Testis (tissue), 3 donors: Measurements from ENCODE around the gene NCK2. TPM values are rescaled to one million over a fixed set of nuclear protein-coding genes. Genes with fewer than 3 reads are reported as not detected.

Experiments used
- DNase-seq: peaks from one replicate; pipeline ENCODE4 v3.0.0-alpha.2; 2019
- H3K27ac ChIP-seq, 2 donors: fragments of 200-600 bp; sonication (generic); one replicate each; pipeline ENCODE4 v1.5.1; 2019
- H3K27me3 ChIP-seq: fragments of 200-600 bp; sonication (generic); one replicate; pipeline ENCODE4 v1.5.1; 2019
- H3K36me3 ChIP-seq: fragments of 200-600 bp; sonication (generic); one replicate; pipeline ENCODE4 v1.5.1; 2017; ENCODE audit warnings: low read depth; ENCODE audit errors: missing control alignments
- H3K4me1 ChIP-seq: fragments of 200-600 bp; sonication (generic); one replicate; pipeline ENCODE4 v1.5.1; 2019
- H3K4me3 ChIP-seq, 2 donors: fragments of 200-600 bp; sonication (generic); one replicate each; pipeline ENCODE4 v1.5.1; 2017 to 2019
- H3K9me3 ChIP-seq: fragments of 200-600 bp; sonication (generic); one replicate; pipeline ENCODE4 v1.5.1; 2017
- CTCF ChIP-seq, 3 experiments: fragments of 450-650 bp in 2 of 3; fragments of 200-600 bp in 1 of 3; sonication (generic) in 1 of 3; IDR thresholded peaks; one replicate each; pipeline ENCODE4 v1.5.1; 2016 to 2019; ENCODE audit warnings: antibody characterized with exemption in 3 of 3, mild to moderate bottlenecking in 2 of 3, moderate library complexity in 1 of 3
- POLR2A ChIP-seq: fragments of 450-650 bp; IDR thresholded peaks from one replicate; pipeline ENCODE4 v1.6.1; 2017; ENCODE audit warnings: antibody characterized with exemption, mild to moderate bottlenecking, moderate library complexity
- WGBS, 2 donors: methylation state at CpG; one replicate each; pipeline ENCODE4 v1.1.5; 2018; 5-methylcytosine and 5-hydroxymethylcytosine counted together
- intact Hi-C: fragments of 100-400 bp; cut with DNase I; formaldehyde crosslinking; loops from one replicate; pipeline ENCODE4 v1.15.1; 2023; ENCODE audit warnings: low total_unique reads
- polyA plus RNA-seq: library from polyadenylated mRNA; stranded (reverse); fragments of 350-450 nt; fragmentation: Illumina TruSeq; extraction: RNeasy Lipid Tissue Mini Kit (QIAGEN cat#74804); gene quantifications from one replicate; pipeline ENCODE4 v1.2.3, GENCODE V29; 2014; ENCODE audit warnings: low read depth, low replicate concordance; ENCODE audit not compliant: insufficient read depth
- total RNA-seq, 2 donors: library from RNA; depleted of rRNA; stranded (reverse); fragments of >200 nt; gene quantifications; one replicate each; pipeline ENCODE4 v1.2.3, GENCODE V29; 2016

The NCK2 gene
- total and polyA plus RNA-seq, 3 donors from 2014 or later, result 67.7 to 168 (median 105) TPM

DNA sequence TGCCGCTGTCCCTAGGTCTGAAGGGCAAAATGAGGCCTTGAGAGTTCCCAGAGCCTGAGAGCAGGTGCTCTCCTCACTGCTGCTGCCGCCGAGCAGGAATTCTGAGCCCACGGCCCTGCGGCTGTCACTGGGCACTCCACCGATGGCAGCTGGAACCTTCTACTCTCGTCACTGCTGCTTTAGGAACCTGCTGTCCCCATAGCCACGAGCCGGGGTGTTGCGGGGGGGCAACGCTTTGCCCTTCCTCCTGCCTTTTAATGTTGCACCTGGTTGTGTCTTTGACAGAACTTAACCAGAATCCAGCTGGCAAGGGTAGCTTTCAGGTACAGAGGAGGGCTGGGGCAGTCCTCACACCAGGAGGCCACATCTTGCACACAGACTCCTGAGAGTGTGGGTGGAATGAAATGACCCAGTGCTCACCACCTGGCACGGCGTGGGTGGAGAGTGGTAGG, 32.3 kb downstream of the NCK2 start:
- Histone ChIP-seq H3K4me3 (no peak overlapping the region), H3K9me3 (no peaks in the 10 kb centered on the region), H3K4me1 (peaks cover 47% of the 10 kb centered on the region), H3K27me3 (no peaks in the 10 kb centered on the region), H3K27ac (no peak overlapping the region), H3K36me3 (no peaks in the 10 kb centered on the region)
- TF ChIP-seq POLR2A (no peak), CTCF (IDR thresholded peaks at IDR 0.05) (no peak)
- intact Hi-C loops, result no loop called here
- 85 to 90% methylated on average over 6 to 13 of the region's 13 CpGs for WGBS, 2 donors
- no peak for DNase-seq

- no peak for TF ChIP-seq POLR2A
- intact Hi-C loops, result no loop called here
- H3K4me1 ChIP-seq, result peaks cover 43% of the 10 kb centered on the region
- no peak overlapping the region for H3K4me3 ChIP-seq
- no peaks in the 10 kb centered on the region for H3K36me3 ChIP-seq
- 60 to 76% methylated on average over 9 of the region's 9 CpGs for WGBS, 2 donors
- H3K27me3 ChIP-seq, result no peaks in the 10 kb centered on the region
- no peaks in the 10 kb centered on the region for H3K9me3 ChIP-seq
- no peak for DNase-seq
- H3K27ac ChIP-seq, result no peak overlapping the region
Measured at GRCh38 chr2:105777506-105778055, 32.9 kb downstream of the NCK2 start.

- no peaks in the 10 kb centered on the region for H3K9me3 ChIP-seq
- H3K27ac ChIP-seq, result no peak overlapping the region
- no peaks in the 10 kb centered on the region for H3K27me3 ChIP-seq
- intact Hi-C loops, result no loop called here
- H3K4me1 ChIP-seq, result peaks cover 43% of the 10 kb centered on the region
- DNase-seq, result no peak
- H3K4me3 ChIP-seq, result no peak overlapping the region
- no peaks in the 10 kb centered on the region for H3K36me3 ChIP-seq
- WGBS, 2 donors, result 60 to 79% methylated on average over 6 of the region's 6 CpGs
- no peak for TF ChIP-seq POLR2A
- TF ChIP-seq CTCF (IDR thresholded peaks at IDR 0.05), result no peak
Measured at GRCh38 chr2:105778080-105778607, 33.4 kb downstream of the NCK2 start.

- no peak overlapping the region for H3K27ac ChIP-seq
- no peaks in the 10 kb centered on the region for H3K27me3 ChIP-seq
- DNase-seq, result no peak
- H3K4me1 ChIP-seq, result peaks cover 39% of the 10 kb centered on the region
- no peaks in the 10 kb centered on the region for H3K36me3 ChIP-seq
- WGBS, 2 donors, result 47 to 64% methylated on average over 4 to 5 of the region's 5 CpGs
- TF ChIP-seq POLR2A (no peak), CTCF (IDR thresholded peaks at IDR 0.05) (no peak)
- H3K4me3 ChIP-seq, result no peak overlapping the region
- intact Hi-C loops, result no loop called here
- H3K9me3 ChIP-seq, result no peaks in the 10 kb centered on the region
Measured at GRCh38 chr2:105779394-105779793, 34.7 kb downstream of the NCK2 start.

DNA sequence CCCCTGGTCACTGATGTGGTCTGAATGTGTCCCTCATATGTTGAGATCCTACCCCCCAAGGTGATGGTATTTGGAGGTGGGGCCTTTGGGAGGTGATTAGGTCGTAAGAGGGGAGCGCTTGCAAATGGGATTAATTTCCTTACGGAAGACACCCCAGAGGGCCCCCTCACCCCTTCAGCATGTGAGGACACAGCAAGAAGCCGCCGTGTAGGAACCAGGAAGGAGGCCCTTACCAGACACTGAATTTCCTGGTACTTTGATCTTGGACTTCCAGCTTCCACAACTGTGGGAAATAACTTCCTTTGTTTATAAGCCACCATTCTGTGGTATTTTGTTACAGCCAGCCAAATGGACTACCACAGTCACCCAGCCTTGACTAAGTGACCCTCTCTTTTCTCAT, 35.9 kb downstream of the NCK2 start:
- H3K36me3 ChIP-seq, result no peaks in the 10 kb centered on the region
- WGBS, 2 donors, result 79 to 92% methylated on average over 5 of the region's 5 CpGs
- no peak for DNase-seq
- H3K9me3 ChIP-seq, result no peaks in the 10 kb centered on the region
- H3K4me1 ChIP-seq, result peaks cover 39% of the 10 kb centered on the region
- H3K27me3 ChIP-seq, result no peaks in the 10 kb centered on the region
- no peak overlapping the region for H3K27ac ChIP-seq
- no peak for TF ChIP-seq POLR2A
- no peak for TF ChIP-seq CTCF (IDR thresholded peaks at IDR 0.05)
- intact Hi-C loops, result no loop called here
- no peak overlapping the region for H3K4me3 ChIP-seq
